GM12878 (cell line): Measurements from ENCODE around the gene MICAL3. TPM values are rescaled to one million over a fixed set of nuclear protein-coding genes. Genes with fewer than 3 reads are reported as not detected.

Experiments used
- ATAC-seq: fragments of 200-7000 bp; cut with Tn5 transposase; 3 replicates; pipeline ENCODE4 v1.9.1; 2020; ENCODE audit warnings: mild to moderate bottlenecking, moderate library complexity
- BruUV-seq: library from RNA; stranded (reverse); fragments of 400-500 nt; replicated peaks from 2 replicates; lab custom pipeline; 2021; lab: Mats Ljungman, UMichigan
- CTCF ChIA-PET: fragments of 300-600 bp; sonication (Branson Sonifier 250); formaldehyde crosslinking; extraction: SDS; loops from one replicate; lab custom pipeline; 2021; ENCODE audit warnings: inconsistent platforms; lab: Yijun Ruan, JAX
- POLR2A ChIA-PET: fragments of 350-600 bp; formaldehyde crosslinking; extraction: SDS; loops from one replicate; lab custom pipeline; 2021; ENCODE audit warnings: inconsistent platforms; lab: Charles Lee
- RAD21 ChIA-PET: fragments of 300-600 bp; sonication (Branson Sonifier 250); formaldehyde crosslinking; loops from one replicate; lab custom pipeline; 2023; ENCODE audit warnings: antibody characterized with exemption; ENCODE audit not compliant: unreplicated experiment; lab: Charles Lee
- SMC1A ChIA-PET: fragments of 300-600 bp; sonication (Branson Sonifier 250); formaldehyde crosslinking; loops from one replicate; lab custom pipeline; 2023; ENCODE audit not compliant: unreplicated experiment, uncharacterized antibody; lab: Charles Lee
- DNase-seq: peaks from one replicate; pipeline ENCODE4 v3.0.0-alpha.2; 2011; ENCODE audit warnings: low read depth, low spot score
- FAIRE-seq: peaks from 3 replicates; lab custom pipeline; 2011; peaks lifted over from hg19 to GRCh38; lab: Jason Lieb, UNC
- H2AFZ ChIP-seq: 2 replicates; pipeline ENCODE4 v1.6.0; 2011; ENCODE audit warnings: low read depth, low read length, control low read depth; ENCODE audit not compliant: control insufficient read depth
- H3K27ac ChIP-seq: 2 replicates; pipeline ENCODE4 v1.5.1; 2011; ENCODE audit warnings: control low read depth; ENCODE audit not compliant: control insufficient read depth, insufficient read depth
- H3K27me3 ChIP-seq, 2 experiments: replicated peaks in 1 of 2; 2 replicates each; pipeline versions ENCODE4 v1.6.0 to v1.6.1; 2011; ENCODE audit warnings: low read length in 1 of 2; ENCODE audit not compliant: control insufficient read depth in 2 of 2, insufficient read depth in 2 of 2
- H3K36me3 ChIP-seq, 2 experiments: 2 replicates each; pipeline ENCODE4 v1.5.1; 2011; ENCODE audit warnings: low read length in 1 of 2; ENCODE audit not compliant: control insufficient read depth in 2 of 2, insufficient read depth in 2 of 2
- H3K4me1 ChIP-seq: 2 replicates; pipeline ENCODE4 v1.6.1; 2011; ENCODE audit warnings: mild to moderate bottlenecking, low read length, moderate library complexity, mixed read lengths; ENCODE audit not compliant: control insufficient read depth, insufficient read depth
- H3K4me2 ChIP-seq: 2 replicates; pipeline ENCODE4 v1.6.0; 2011; ENCODE audit warnings: control low read depth; ENCODE audit not compliant: control insufficient read depth, insufficient read depth
- H3K4me3 ChIP-seq: fragments of 200-600 bp; sonication (generic); 2 replicates; pipeline ENCODE4 v1.5.1; 2016
- H3K79me2 ChIP-seq: 2 replicates; pipeline ENCODE4 v1.6.0; 2011; ENCODE audit warnings: low read length; ENCODE audit not compliant: control insufficient read depth, insufficient read depth
- H3K9ac ChIP-seq: 2 replicates; pipeline ENCODE4 v1.8.0; 2011; ENCODE audit warnings: low read length, control low read depth, mixed read lengths; ENCODE audit not compliant: control insufficient read depth, insufficient read depth
- H3K9me3 ChIP-seq: replicated peaks from 3 replicates; pipeline ENCODE4 v1.5.1; 2011; ENCODE audit warnings: mild to moderate bottlenecking, low read length; ENCODE audit not compliant: control insufficient read depth, insufficient read depth
- H4K20me1 ChIP-seq: 2 replicates; pipeline ENCODE4 v1.6.0; 2011; ENCODE audit not compliant: control insufficient read depth, insufficient read depth
- CEBPZ ChIP-seq: fragments of 150-350 bp; IDR thresholded peaks from 2 replicates; pipeline ENCODE4 v1.6.1; 2016; ENCODE audit warnings: low read depth, low read length
- MEF2A ChIP-seq: IDR thresholded peaks from 2 replicates; pipeline ENCODE4 v1.6.1; 2011; ENCODE audit warnings: low read depth, mild to moderate bottlenecking, low read length, moderate library complexity; ENCODE audit not compliant: insufficient read depth
- POLR2AphosphoS2 ChIP-seq: IDR thresholded peaks from 2 replicates; pipeline ENCODE4 v1.6.1; 2011; ENCODE audit warnings: low read depth, mild to moderate bottlenecking, low read length, improper control_type of control experiment, moderate library complexity
- SKIL ChIP-seq: fragments of 450-650 bp; IDR thresholded peaks from 2 replicates; pipeline ENCODE4 v1.6.1; 2017; ENCODE audit warnings: mild to moderate bottlenecking, low read depth, inconsistent platforms; ENCODE audit not compliant: poor library complexity, severe bottlenecking
- ZNF24 ChIP-seq: fragments of 450-650 bp; IDR thresholded peaks from 2 replicates; pipeline ENCODE4 v1.6.1; 2017; ENCODE audit warnings: antibody characterized with exemption, mild to moderate bottlenecking
- WGBS: methylation state at CpG from one replicate; pipeline ENCODE4 v1.1.6; 2016; ENCODE audit warnings: low lambda C conversion rate; ENCODE audit not compliant: insufficient replicate concordance, insufficient coverage; ENCODE audit errors: missing lambda C conversion rate; 5-methylcytosine and 5-hydroxymethylcytosine counted together
- in situ Hi-C: fragments of 300-500 bp; cut with MboI; formaldehyde crosslinking; loops from 9 replicates; pipeline ENCODE4 v1.14.3; 2018; ENCODE audit warnings: mixed read lengths
- intact Hi-C: fragments of 100-400 bp; cut with micrococcal nuclease; formaldehyde crosslinking; loops from one replicate; pipeline ENCODE4 v1.14.2; 2022; ENCODE audit not compliant: unreplicated experiment
- polyA plus RNA-seq, 11 experiments: library from polyadenylated mRNA; depleted of rRNA in 4 of 11; unstranded in 6 of 11; stranded (reverse) in 5 of 11; fragments of >200 nt; fragmentation: Nextera tagmentation in 4 of 11; fragmentation: Illumina TruSeq in 1 of 11; extraction: Ambion mirVana in 4 of 11; extraction: Trizol in 1 of 11; gene quantifications; 1 replicate in 1 of 11; 2 replicates in 10 of 11; pipeline versions ENCODE4 v1.2.1 to v1.2.3, GENCODE V29; 2011 to 2016; ENCODE audit warnings: inconsistent platforms in 2 of 11, missing spikeins in 2 of 11, low read depth in 1 of 11
- total RNA-seq, 4 experiments: library from RNA; depleted of rRNA in 3 of 4; stranded (reverse); fragments of >200 nt in 3 of 4; fragmentation: Illumina TruSeq in 1 of 4; extraction: Trizol in 1 of 4; gene quantifications; 2 replicates each; pipeline versions ENCODE4 v1.2.1 to v1.2.3, GENCODE V29; 2013 to 2021

The MICAL3 gene
- total and polyA plus RNA-seq, 10 of the 15 experiments (the other 5 are each of a cell fraction or from before 2014, with no cell fraction given) = 2.6 to 92.2 (median 24.0) TPM

DNA sequence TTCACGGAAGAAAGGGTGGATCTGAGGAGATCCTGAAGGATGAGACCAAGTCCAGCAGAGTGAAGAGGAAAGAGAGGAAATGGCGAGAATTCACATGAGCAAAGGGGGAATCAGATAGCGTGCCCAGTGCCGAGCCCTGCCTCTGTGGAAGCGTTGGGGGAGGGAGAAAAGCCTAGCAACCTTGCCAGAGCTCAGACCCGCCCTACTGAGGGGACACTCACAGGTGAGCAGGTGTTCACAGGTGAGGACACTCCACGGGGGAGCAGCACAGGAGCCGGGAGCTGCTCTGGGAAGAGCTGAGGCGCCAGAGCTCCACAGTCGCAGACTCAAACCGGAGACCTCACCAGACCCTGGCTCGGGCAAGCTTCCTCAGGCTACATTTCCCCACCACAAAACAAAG is 56.2 kb downstream of the MICAL3 start:
- in situ Hi-C loops (no loop called here), intact Hi-C loops (no loop called here)
- CTCF ChIA-PET = interaction anchor here (1.2 to 1.3 kb wide), 2 partner anchors 104 to 108 kb away, joined by 3 to 4 read pairs; no protein-coding TSS in a partner anchor
- no peaks in the 10 kb centered on the region for H3K9me3 ChIP-seq
- peaks cover 4 to 18% of the 10 kb centered on the region in 2 experiments; a peak in 3 of 4 replicates for H3K36me3 ChIP-seq
- H3K27me3 ChIP-seq = no peaks in the 10 kb centered on the region; a peak in 1 of 4 replicates
- no peak overlapping the region for H3K27ac ChIP-seq
- DNase-seq = no peak
- no peak for ATAC-seq
- SMC1A ChIA-PET = interaction anchor here (1.0 to 1.2 kb wide), 2 partner anchors 30 to 108 kb away, joined by 3 to 5 read pairs; no protein-coding TSS in a partner anchor
- no TSS peak for BruUV-seq
- peaks cover 36% of the 10 kb centered on the region for H3K4me1 ChIP-seq
- FAIRE-seq = no peak
- no peak overlapping the region for H3K4me3 ChIP-seq
- no peak overlapping the region for H3K9ac ChIP-seq
- WGBS = 60% methylated on average over 9 of the region's 12 CpGs
- H3K4me2 ChIP-seq = no peak overlapping the region
- no peak for TF ChIP-seq ZNF24
- TF ChIP-seq POLR2AphosphoS2 = no peak
- no peak for TF ChIP-seq SKIL
- TF ChIP-seq MEF2A = no peak
- no peak for TF ChIP-seq CEBPZ
- H3K79me2 ChIP-seq = peaks cover 30% of the 10 kb centered on the region
- RAD21 ChIA-PET = no interaction called here
- POLR2A ChIA-PET = no interaction called here
- peaks cover 4% of the 10 kb centered on the region for H4K20me1 ChIP-seq
- H2AFZ ChIP-seq = no peak overlapping the region
